Activated CD8-positive, alpha-beta T cell treated with anti-CD3 and anti-CD28 coated beads for 36 hours (primary cell): ENCODE data around the gene SHISAL2B. TPM values are rescaled to one million over a fixed set of nuclear protein-coding genes. Genes with fewer than 3 reads are reported as not detected.

Experiments used
- ATAC-seq: fragments of 200-7000 bp; cut with Tn5 transposase; one replicate; pipeline ENCODE4 v1.10.0; 2021; ENCODE audit warnings: mild to moderate bottlenecking, moderate library complexity
- CTCF ChIA-PET: fragments of 350-600 bp; sonication (Branson Sonifier 250); formaldehyde crosslinking; loops from one replicate; lab custom pipeline; 2021; ENCODE audit warnings: antibody characterized with exemption; lab: Charles Lee
- POLR2A ChIA-PET: fragments of 350-600 bp; sonication (Branson Sonifier 250); formaldehyde crosslinking; loops from one replicate; lab custom pipeline; 2021; ENCODE audit warnings: antibody characterized with exemption; lab: Charles Lee
- DNase-seq: peaks from one replicate; pipeline ENCODE4 v3.0.0-alpha.2; 2020
- H3K27ac Mint-ChIP-seq: one replicate; pipeline ENCODE4 v1.8.0; 2021; ENCODE audit warnings: mild to moderate bottlenecking, mixed read lengths
- H3K27me3 Mint-ChIP-seq: one replicate; pipeline ENCODE4 v1.8.0; 2021; ENCODE audit warnings: mixed read lengths
- H3K36me3 Mint-ChIP-seq: one replicate; pipeline ENCODE4 v1.8.0; 2021; ENCODE audit warnings: low read depth, mixed read lengths
- H3K4me1 Mint-ChIP-seq: one replicate; pipeline ENCODE4 v1.8.0; 2021; ENCODE audit warnings: low read depth, mixed read lengths
- H3K4me3 Mint-ChIP-seq: one replicate; pipeline ENCODE4 v1.8.0; 2021; ENCODE audit warnings: mild to moderate bottlenecking, moderate library complexity, mixed read lengths
- H3K9me3 Mint-ChIP-seq: one replicate; pipeline ENCODE4 v1.8.0; 2021; ENCODE audit warnings: mixed read lengths
- CTCF ChIP-seq: fragments of 200-600 bp; IDR thresholded peaks from one replicate; pipeline ENCODE4 v1.8.0; 2022; ENCODE audit warnings: antibody characterized with exemption, mild to moderate bottlenecking
- intact Hi-C: fragments of 100-400 bp; cut with micrococcal nuclease; formaldehyde crosslinking; loops from one replicate; pipeline ENCODE4 v1.10.0; 2022
- total RNA-seq, 2 experiments: library from RNA; stranded (reverse); gene quantifications; one replicate each; pipeline ENCODE4 v1.2.3, GENCODE V29; 2021

The SHISAL2B gene
- total RNA-seq = not detected

- ChIA-PET CTCF (interaction anchor here (0.7 kb wide), 1 partner anchor 9 kb away, joined by 3 read pairs; no protein-coding TSS in a partner anchor), POLR2A (no interaction called here)
- Mint-ChIP-seq H3K4me3 (peak within 1 kb of the TSS; percentile 16), H3K27me3 (peaks cover 36% of the 10 kb centered on the region), H3K36me3 (no peaks in the 10 kb centered on the region), H3K9me3 (peaks cover 3% of the 10 kb centered on the region), H3K27ac (no peak within 1 kb of the TSS), H3K4me1 (peaks cover 4% of the 10 kb centered on the region)
- intact Hi-C loops = no loop called here
- ATAC-seq = peak; percentile 42
- DNase-seq = peak; percentile 14
- TF ChIP-seq CTCF = no peak
These were observed at the start of gene SHISAL2B for GRCh38 chr5:64690417-64691151. Gene SHISAL2B (plus strand): TSS chr5:64690503. CDS start chr5:64690624, 121 bp downstream.

GRCh38 chr5:64644831-64645230, 45.5 kb upstream of the SHISAL2B start:
- no peak for TF ChIP-seq CTCF
- ATAC-seq = no peak
- Mint-ChIP-seq H3K4me1 (no peaks in the 10 kb centered on the region), H3K27ac (no peak overlapping the region), H3K27me3 (no peaks in the 10 kb centered on the region), H3K36me3 (no peaks in the 10 kb centered on the region), H3K4me3 (no peak overlapping the region), H3K9me3 (no peaks in the 10 kb centered on the region)
- CTCF ChIA-PET = no interaction called here
- POLR2A ChIA-PET = no interaction called here
- DNase-seq = no peak
- intact Hi-C loops = no loop called here

GRCh38 chr5:64646169-64646568, 44.1 kb upstream of the SHISAL2B start:
- DNase-seq = no peak
- Mint-ChIP-seq H3K4me1 (no peaks in the 10 kb centered on the region), H3K36me3 (no peaks in the 10 kb centered on the region), H3K27me3 (peaks cover 2% of the 10 kb centered on the region), H3K27ac (no peak overlapping the region), H3K4me3 (no peak overlapping the region), H3K9me3 (no peaks in the 10 kb centered on the region)
- no peak for ATAC-seq
- no peak for TF ChIP-seq CTCF
- CTCF ChIA-PET = interaction anchor here (1.1 to 1.3 kb wide), 2 partner anchors 10 to 138 kb away, joined by 3 read pairs; no protein-coding TSS in a partner anchor
- intact Hi-C loops = no loop called here
- POLR2A ChIA-PET = no interaction called here

GRCh38 chr5:64649512-64649911, 40.8 kb upstream of the SHISAL2B start:
- H3K27me3 Mint-ChIP-seq = peaks cover 2% of the 10 kb centered on the region
- CTCF ChIA-PET = interaction anchor here (1.2 to 1.3 kb wide), 2 partner anchors 15 to 134 kb away, joined by 4 to 5 read pairs; no protein-coding TSS in a partner anchor
- ATAC-seq (no peak), DNase-seq (no peak)
- POLR2A ChIA-PET = interaction anchor here (1.2 kb wide), 1 partner anchor 25 kb away, joined by 3 read pairs; no protein-coding TSS in a partner anchor
- no peaks in the 10 kb centered on the region for H3K9me3 Mint-ChIP-seq
- no peak overlapping the region for H3K27ac Mint-ChIP-seq
- TF ChIP-seq CTCF = no peak
- H3K4me1 Mint-ChIP-seq = no peaks in the 10 kb centered on the region
- no peak overlapping the region for H3K4me3 Mint-ChIP-seq
- intact Hi-C loops = no loop called here
- no peaks in the 10 kb centered on the region for H3K36me3 Mint-ChIP-seq
